HepG2 (cell line): ENCODE data around the gene EHD1. TPM values are rescaled to one million over a fixed set of nuclear protein-coding genes. Genes with fewer than 3 reads are reported as not detected.

Experiments
- AHR ChIP-seq: IDR thresholded peaks from 2 replicates; pipeline ENCODE4 v1.6.1; 2018; ENCODE audit warnings: missing genetic modification reagents, missing compliant biosample characterization
- CERS6 ChIP-seq: sonication (generic); formaldehyde crosslinking; IDR thresholded peaks from 2 replicates; pipeline ENCODE4 v1.5.0; 2020; ENCODE audit warnings: missing genetic modification reagents
- ERF ChIP-seq: IDR thresholded peaks from 2 replicates; pipeline ENCODE4 v1.6.1; 2018; ENCODE audit warnings: missing biosample characterization, missing genetic modification reagents
- NCOA5 ChIP-seq: sonication (generic); formaldehyde crosslinking; IDR thresholded peaks from 2 replicates; pipeline ENCODE4 v1.4.0; 2020; ENCODE audit warnings: missing genetic modification reagents
- RCOR2 ChIP-seq: IDR thresholded peaks from 2 replicates; pipeline ENCODE4 v1.6.1; 2016; ENCODE audit warnings: missing biosample characterization, missing genetic modification reagents
- ZMAT3 ChIP-seq: sonication (generic); formaldehyde crosslinking; conservative IDR thresholded peaks from 2 replicates; pipeline ENCODE4 v1.7.0; 2021; ENCODE audit warnings: missing genetic modification reagents
- ZNF30 ChIP-seq: sonication (generic); formaldehyde crosslinking; IDR thresholded peaks from 2 replicates; pipeline ENCODE4 v1.5.0; 2020; ENCODE audit warnings: mild to moderate bottlenecking, missing genetic modification reagents
- ZNF512 ChIP-seq: sonication (generic); formaldehyde crosslinking; IDR thresholded peaks from 2 replicates; pipeline ENCODE4 v1.4.0; 2020; ENCODE audit warnings: mild to moderate bottlenecking, missing genetic modification reagents
- ZNF609 ChIP-seq: sonication (generic); formaldehyde crosslinking; IDR thresholded peaks from 2 replicates; pipeline ENCODE4 v1.4.0; 2020; ENCODE audit warnings: mild to moderate bottlenecking, missing genetic modification reagents, borderline replicate concordance
- ZNF737 ChIP-seq: sonication (generic); formaldehyde crosslinking; IDR thresholded peaks from 2 replicates; pipeline ENCODE4 v1.5.0; 2020; ENCODE audit warnings: missing genetic modification reagents, mild to moderate bottlenecking, borderline replicate concordance
- polyA plus RNA-seq, 8 experiments: library from polyadenylated mRNA; depleted of rRNA in 3 of 8; stranded (reverse) in 7 of 8; unstranded in 1 of 8; fragments of >200 nt; fragmentation: Illumina TruSeq in 4 of 8; extraction: Trizol in 4 of 8; gene quantifications; 2 replicates each; pipeline versions ENCODE4 v1.2.1 to v1.2.3, GENCODE V29; 2011 to 2016; ENCODE audit warnings: low read depth in 4 of 8, missing spikeins in 1 of 8, mixed read lengths in 1 of 8; ENCODE audit not compliant: insufficient read depth in 1 of 8
- total RNA-seq, 5 experiments: library from RNA; depleted of rRNA; stranded (reverse); fragments of >200 nt; fragmentation: Illumina TruSeq; extraction: Trizol; gene quantifications; 2 replicates each; pipeline ENCODE4 v1.2.3, GENCODE V29; 2016; ENCODE audit warnings: low read depth in 1 of 5
- TF ChIP-seq, protein P1 (sequence below): IDR thresholded peaks from 2 replicates; pipeline ENCODE4 v1.6.1; 2016; ENCODE audit warnings: low read depth, missing genetic modification reagents, missing compliant biosample characterization
- TF ChIP-seq, protein P2 (sequence below): IDR thresholded peaks from 2 replicates; pipeline ENCODE4 v1.6.1; 2018; ENCODE audit warnings: missing genetic modification reagents

EHD1 gene
- total and polyA plus RNA-seq, 2 of the 13 experiments (the other 11 are each of a cell fraction or from before 2014, with no cell fraction given) = 23.6 to 26.6 TPM

DNA sequence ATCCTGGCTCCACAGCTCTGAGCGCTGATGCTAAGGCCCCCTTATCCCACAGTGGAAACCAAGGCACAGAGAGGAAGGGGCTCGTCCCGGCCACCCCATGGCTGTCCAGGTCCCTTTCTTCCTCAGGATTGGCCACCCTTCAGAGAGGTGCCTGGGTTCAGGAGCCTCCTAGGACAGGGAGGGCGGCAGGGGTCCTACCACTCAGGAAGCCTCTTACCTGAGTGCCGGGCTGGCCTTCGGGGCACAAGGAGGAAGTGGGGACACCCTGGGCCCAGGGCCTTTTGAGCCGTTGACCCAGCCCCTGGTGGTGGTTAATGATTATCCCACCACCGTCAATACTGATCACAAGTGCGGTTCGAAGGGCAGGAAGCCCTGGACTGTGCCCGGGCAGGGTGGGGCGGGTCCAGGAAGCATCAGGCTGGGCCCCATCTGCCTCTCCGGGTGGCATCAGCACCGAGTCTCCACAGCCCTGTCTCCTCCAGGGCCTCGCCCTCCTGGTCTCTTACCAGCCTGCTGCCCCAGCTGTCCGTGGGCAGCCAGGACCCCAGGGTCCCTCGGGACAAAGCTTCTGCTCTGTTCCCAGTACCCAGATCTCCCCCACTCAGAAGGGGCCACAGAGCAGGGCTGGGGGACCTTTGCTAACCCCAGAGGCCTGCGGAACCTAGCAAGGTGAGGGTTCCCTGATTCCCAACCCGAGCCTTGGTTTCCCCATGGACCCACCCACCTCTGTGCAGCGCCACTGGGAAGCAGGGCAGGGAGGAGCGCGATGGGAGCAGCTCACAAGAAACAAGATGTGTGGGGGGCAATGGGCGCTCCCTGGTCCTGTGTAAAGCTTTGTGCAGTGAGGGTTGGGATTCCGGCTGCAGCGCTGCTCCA is 15.0 kb upstream of the EHD1 start (continued):
- TF ChIP-seq ZNF609 = peak; percentile 81
- TF ChIP-seq AHR (CRISPR knock-in tag) = peak; percentile 46; the same call in 1 of the 2 replicates
- TF ChIP-seq ERF = peak; percentile 67
- TF ChIP-seq, protein P1, sequence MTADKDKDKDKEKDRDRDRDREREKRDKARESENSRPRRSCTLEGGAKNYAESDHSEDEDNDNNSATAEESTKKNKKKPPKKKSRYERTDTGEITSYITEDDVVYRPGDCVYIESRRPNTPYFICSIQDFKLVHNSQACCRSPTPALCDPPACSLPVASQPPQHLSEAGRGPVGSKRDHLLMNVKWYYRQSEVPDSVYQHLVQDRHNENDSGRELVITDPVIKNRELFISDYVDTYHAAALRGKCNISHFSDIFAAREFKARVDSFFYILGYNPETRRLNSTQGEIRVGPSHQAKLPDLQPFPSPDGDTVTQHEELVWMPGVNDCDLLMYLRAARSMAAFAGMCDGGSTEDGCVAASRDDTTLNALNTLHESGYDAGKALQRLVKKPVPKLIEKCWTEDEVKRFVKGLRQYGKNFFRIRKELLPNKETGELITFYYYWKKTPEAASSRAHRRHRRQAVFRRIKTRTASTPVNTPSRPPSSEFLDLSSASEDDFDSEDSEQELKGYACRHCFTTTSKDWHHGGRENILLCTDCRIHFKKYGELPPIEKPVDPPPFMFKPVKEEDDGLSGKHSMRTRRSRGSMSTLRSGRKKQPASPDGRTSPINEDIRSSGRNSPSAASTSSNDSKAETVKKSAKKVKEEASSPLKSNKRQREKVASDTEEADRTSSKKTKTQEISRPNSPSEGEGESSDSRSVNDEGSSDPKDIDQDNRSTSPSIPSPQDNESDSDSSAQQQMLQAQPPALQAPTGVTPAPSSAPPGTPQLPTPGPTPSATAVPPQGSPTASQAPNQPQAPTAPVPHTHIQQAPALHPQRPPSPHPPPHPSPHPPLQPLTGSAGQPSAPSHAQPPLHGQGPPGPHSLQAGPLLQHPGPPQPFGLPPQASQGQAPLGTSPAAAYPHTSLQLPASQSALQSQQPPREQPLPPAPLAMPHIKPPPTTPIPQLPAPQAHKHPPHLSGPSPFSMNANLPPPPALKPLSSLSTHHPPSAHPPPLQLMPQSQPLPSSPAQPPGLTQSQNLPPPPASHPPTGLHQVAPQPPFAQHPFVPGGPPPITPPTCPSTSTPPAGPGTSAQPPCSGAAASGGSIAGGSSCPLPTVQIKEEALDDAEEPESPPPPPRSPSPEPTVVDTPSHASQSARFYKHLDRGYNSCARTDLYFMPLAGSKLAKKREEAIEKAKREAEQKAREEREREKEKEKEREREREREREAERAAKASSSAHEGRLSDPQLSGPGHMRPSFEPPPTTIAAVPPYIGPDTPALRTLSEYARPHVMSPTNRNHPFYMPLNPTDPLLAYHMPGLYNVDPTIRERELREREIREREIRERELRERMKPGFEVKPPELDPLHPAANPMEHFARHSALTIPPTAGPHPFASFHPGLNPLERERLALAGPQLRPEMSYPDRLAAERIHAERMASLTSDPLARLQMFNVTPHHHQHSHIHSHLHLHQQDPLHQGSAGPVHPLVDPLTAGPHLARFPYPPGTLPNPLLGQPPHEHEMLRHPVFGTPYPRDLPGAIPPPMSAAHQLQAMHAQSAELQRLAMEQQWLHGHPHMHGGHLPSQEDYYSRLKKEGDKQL (CRISPR knock-in tag) = no peak
- TF ChIP-seq NCOA5 (CRISPR knock-in tag) = no peak
- peak; percentile 66; the same call in 1 of the 2 replicates for TF ChIP-seq RCOR2 (CRISPR knock-in tag)
- no peak for TF ChIP-seq ZNF512 (CRISPR knock-in tag)
- peak; percentile 68; the same call in 1 of the 2 replicates for TF ChIP-seq ZNF30 (CRISPR knock-in tag)
- no peak for TF ChIP-seq CERS6 (CRISPR knock-in tag)
- peak; percentile 59; the same call in 1 of the 2 replicates for TF ChIP-seq ZMAT3
- 0 out of 2 replicates have a peak, but pooled peaks have one; percentile 29 for TF ChIP-seq ZNF737 (CRISPR knock-in tag)
- TF ChIP-seq, protein P2, sequence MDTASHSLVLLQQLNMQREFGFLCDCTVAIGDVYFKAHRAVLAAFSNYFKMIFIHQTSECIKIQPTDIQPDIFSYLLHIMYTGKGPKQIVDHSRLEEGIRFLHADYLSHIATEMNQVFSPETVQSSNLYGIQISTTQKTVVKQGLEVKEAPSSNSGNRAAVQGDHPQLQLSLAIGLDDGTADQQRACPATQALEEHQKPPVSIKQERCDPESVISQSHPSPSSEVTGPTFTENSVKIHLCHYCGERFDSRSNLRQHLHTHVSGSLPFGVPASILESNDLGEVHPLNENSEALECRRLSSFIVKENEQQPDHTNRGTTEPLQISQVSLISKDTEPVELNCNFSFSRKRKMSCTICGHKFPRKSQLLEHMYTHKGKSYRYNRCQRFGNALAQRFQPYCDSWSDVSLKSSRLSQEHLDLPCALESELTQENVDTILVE (CRISPR knock-in tag) = 0 out of 2 replicates have a peak, but pooled peaks have one; percentile 17
